NOMO-1 treated with DMSO at 0.1 percent for 48 hours (cell line): ENCODE measurements around the gene CLMN.

Experiments
- DNase-seq: peaks from one replicate; lab custom pipeline; 2025; ENCODE audit not compliant: unreplicated experiment; lab: John Stamatoyannopoulos, UW

CLMN gene

GRCh38 chr14:95305145-95305544 is 14.6 kb downstream of the CLMN start:
- DNase-seq = no peak

- no peak for DNase-seq
Observed at GRCh38 chr14:95304342-95304741, 15.4 kb downstream of the CLMN start.

- no peak for DNase-seq
Observed at GRCh38 chr14:95303552-95303951, 16.2 kb downstream of the CLMN start.

GRCh38 chr14:95302667-95303506 is 16.8 kb downstream of the CLMN start:
- DNase-seq = no peak

- no peak for DNase-seq
Observed at GRCh38 chr14:95301527-95302187, 18.1 kb downstream of the CLMN start.

GRCh38 chr14:95300697-95301526 is 18.8 kb downstream of the CLMN start:
- no peak for DNase-seq

GRCh38 chr14:95300002-95300696 is 19.6 kb downstream of the CLMN start:
- DNase-seq = no peak

GRCh38 chr14:95299271-95299670 is 20.4 kb downstream of the CLMN start:
- no peak for DNase-seq

- DNase-seq = no peak
Observed at GRCh38 chr14:95297832-95298231, 21.9 kb downstream of the CLMN start.

- no peak for DNase-seq
Observed at GRCh38 chr14:95296966-95297365, 22.7 kb downstream of the CLMN start.

GRCh38 chr14:95295600-95296376 is 23.9 kb downstream of the CLMN start:
- no peak for DNase-seq

- no peak for DNase-seq
Observed at GRCh38 chr14:95294834-95295599, 24.7 kb downstream of the CLMN start.

GRCh38 chr14:95294320-95294719 is 25.4 kb downstream of the CLMN start:
- DNase-seq = no peak

GRCh38 chr14:95293449-95293848 is 26.3 kb downstream of the CLMN start:
- no peak for DNase-seq

GRCh38 chr14:95292660-95293425 is 26.9 kb downstream of the CLMN start:
- no peak for DNase-seq

GRCh38 chr14:95291859-95292542 is 27.7 kb downstream of the CLMN start:
- no peak for DNase-seq

- no peak for DNase-seq
Observed at GRCh38 chr14:95290871-95291431, 28.8 kb downstream of the CLMN start.

- DNase-seq = no peak
Observed at GRCh38 chr14:95290021-95290420, 29.7 kb downstream of the CLMN start.
